ENCODE measurements around the gene WDR54.

The WDR54 gene

GRCh38 chr2:74421221-74421870, at the start of gene WDR54, which contains the start of gene C2orf81:
Gene WDR54, plus strand, starts transcription at chr2:74421730. Its CDS starts 424 bp downstream, at chr2:74422154.
Gene C2orf81, minus strand, starts transcription at chr2:74421619. Its CDS starts 59 bp downstream, at chr2:74421560.
- DNase-seq: peak; percentile 59 to 62

- no peak for DNase-seq
Observed at GRCh38 chr2:74372674-74373073, 48.9 kb upstream of the WDR54 start.

GRCh38 chr2:74373221-74373676, 48.3 kb upstream of the WDR54 start:
- no peak for DNase-seq

GRCh38 chr2:74373985-74374384, 47.5 kb upstream of the WDR54 start:
- DNase-seq: no peak

- peak; percentile 91 to 96 for DNase-seq
Observed at GRCh38 chr2:74374509-74375205, 46.9 kb upstream of the WDR54 start.

GRCh38 chr2:74375838-74376237, 45.7 kb upstream of the WDR54 start:
- no peak for DNase-seq

- DNase-seq: no peak
Observed at GRCh38 chr2:74378007-74378406, 43.5 kb upstream of the WDR54 start.

GRCh38 chr2:74379851-74380789, 41.4 kb upstream of the WDR54 start, which contains the start of gene DCTN1:
Gene DCTN1, minus strand, starts transcription at chr2:74380311. Its CDS starts 274 bp downstream, at chr2:74380037.
- DNase-seq: peak; percentile 55 to 72

GRCh38 chr2:74381751-74382150, 39.8 kb upstream of the WDR54 start:
- DNase-seq: no peak

GRCh38 chr2:74383254-74383653, 38.3 kb upstream of the WDR54 start:
- no peak for DNase-seq

- no peak for DNase-seq
Observed at GRCh38 chr2:74384051-74384450, 37.5 kb upstream of the WDR54 start.

- DNase-seq: peak; percentile 55 to 71
Observed at GRCh38 chr2:74385396-74385795, 36.1 kb upstream of the WDR54 start.

- DNase-seq: peak in 1 of 2 donors; percentile 36
Observed at GRCh38 chr2:74387346-74387745, 34.2 kb upstream of the WDR54 start.

GRCh38 chr2:74390606-74391005, 30.9 kb upstream of the WDR54 start:
- no peak for DNase-seq

GRCh38 chr2:74391209-74391579, 30.3 kb upstream of the WDR54 start:
- no peak for DNase-seq

GRCh38 chr2:74391580-74392448, 29.7 kb upstream of the WDR54 start:
- DNase-seq: peak; percentile 79 to 89

GRCh38 chr2:74392449-74392743, 29.1 kb upstream of the WDR54 start:
- no peak for DNase-seq

- no peak for DNase-seq
Observed at GRCh38 chr2:74393525-74393924, 28.0 kb upstream of the WDR54 start.

GRCh38 chr2:74396149-74396548, 25.4 kb upstream of the WDR54 start:
- DNase-seq: no peak

GRCh38 chr2:74399785-74400184, 21.7 kb upstream of the WDR54 start:
- no peak for DNase-seq

GRCh38 chr2:74401891-74402290, 19.6 kb upstream of the WDR54 start:
- DNase-seq: no peak

GRCh38 chr2:74406035-74406434, 15.5 kb upstream of the WDR54 start:
- no peak for DNase-seq

Measured in hippocampal formation (tissue), 2 donors.